ENCODE results near the gene REPS2.

The REPS2 gene

DNA sequence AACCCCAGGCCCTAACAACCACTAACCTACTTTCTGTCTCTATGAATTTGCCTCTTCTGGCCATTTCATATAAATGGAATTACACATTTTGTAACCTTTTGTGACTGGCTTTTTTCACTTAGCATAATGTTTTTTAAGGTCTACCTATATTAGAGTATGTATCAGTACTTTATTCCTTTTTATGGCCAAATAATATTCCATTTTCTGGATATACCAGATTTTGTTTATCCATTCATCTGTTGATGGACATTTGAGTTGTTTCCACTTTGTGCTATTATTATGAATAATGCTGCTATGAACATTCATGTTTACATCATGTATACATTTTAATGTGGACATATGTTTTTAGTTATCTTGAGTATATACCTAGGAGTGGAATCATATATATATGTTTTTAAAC, 35.5 kb downstream of the REPS2 start:
- Histone ChIP-seq H2BK5ac (ENCODE audit: low read length) (no peak overlapping the region), H2AFZ (ENCODE audit: low read length) (no peak overlapping the region), H3K4me3 (ENCODE audit: low read length in 2 of 2) (no peak overlapping the region), H2AK5ac (ENCODE audit: low read depth, low read length) (no peak overlapping the region), H3K4me1 (ENCODE audit: control insufficient read depth in 2 of 2, insufficient read depth in 1 of 2, low read depth in 1 of 2, low read length in 2 of 2) (no peaks in the 10 kb centered on the region), H3K4ac (ENCODE audit: low read length) (no peak overlapping the region), H3K27me3 (ENCODE audit: control insufficient read depth in 3 of 3, insufficient read depth in 3 of 3, low read depth in 1 of 3, low read length in 3 of 3) (peaks cover 0 to 22% (median 0%) of the 10 kb centered on the region in 3 experiments), H3K23ac (ENCODE audit: low read depth, low read length, poor library complexity) (no peak overlapping the region), H3K14ac (ENCODE audit: low read length) (no peak overlapping the region), H4K91ac (ENCODE audit: low read depth, low read length, poor library complexity) (no peak overlapping the region), H3K9me3 (replicated peaks in 1 of 2; ENCODE audit: control insufficient read depth in 2 of 2, insufficient read depth in 1 of 2, low read depth in 1 of 2, low read length in 2 of 2) (no peaks in the 10 kb centered on the region), H2BK120ac (ENCODE audit: low read depth, low read length) (no peak overlapping the region), H3K27ac (replicated peaks; ENCODE audit: low read length) (no peak overlapping the region), H3K36me3 (replicated peaks in 1 of 2; ENCODE audit: control insufficient read depth in 2 of 2, insufficient read depth in 2 of 2, low read length in 2 of 2) (no peaks in the 10 kb centered on the region), H3K79me1 (ENCODE audit: low read depth, low read length) (no peaks in the 10 kb centered on the region), H3K9ac (ENCODE audit: low read depth, low read length, poor library complexity) (no peak overlapping the region), H4K8ac (ENCODE audit: low read depth, low read length) (no peak overlapping the region), H2BK15ac (ENCODE audit: low read length) (no peak overlapping the region), H3K18ac (ENCODE audit: low read length) (no peak overlapping the region), H2BK12ac (ENCODE audit: low read length) (no peak overlapping the region), H3K4me2 (ENCODE audit: insufficient read depth, low read length, poor library complexity, severe bottlenecking) (no peak overlapping the region)
- DNase-seq (ENCODE audit: low spot score): no peak

DNA sequence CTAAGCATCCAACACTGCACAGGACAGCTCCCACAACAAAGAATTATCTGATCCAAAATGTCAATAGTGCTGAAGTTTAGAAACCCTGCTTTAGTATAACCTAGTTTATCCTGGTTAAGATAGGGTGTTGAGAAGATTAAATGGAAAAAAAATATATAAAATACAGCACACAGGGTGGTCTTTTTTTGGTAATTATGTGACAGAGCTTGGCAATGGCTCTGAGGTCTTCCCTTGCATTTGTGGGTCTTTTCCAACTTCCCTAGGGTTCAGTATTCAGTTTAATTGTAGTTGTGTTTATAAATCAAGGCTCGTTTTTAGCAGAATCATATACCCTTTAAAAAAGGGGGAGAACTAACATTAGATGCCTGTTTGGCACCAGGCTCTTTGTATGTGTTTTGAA, 36.6 kb downstream of the REPS2 start:
- H3K36me3 ChIP-seq (replicated peaks in 1 of 2; ENCODE audit: control insufficient read depth in 2 of 2, insufficient read depth in 2 of 2, low read length in 2 of 2): no peaks in the 10 kb centered on the region
- no peaks in the 10 kb centered on the region for H3K4me1 ChIP-seq (ENCODE audit: control insufficient read depth in 2 of 2, insufficient read depth in 1 of 2, low read depth in 1 of 2, low read length in 2 of 2)
- H3K23ac ChIP-seq (ENCODE audit: low read depth, low read length, poor library complexity): no peak overlapping the region
- H3K4me2 ChIP-seq (ENCODE audit: insufficient read depth, low read length, poor library complexity, severe bottlenecking): no peak overlapping the region
- no peak overlapping the region for H4K91ac ChIP-seq (ENCODE audit: low read depth, low read length, poor library complexity)
- no peak overlapping the region for H2BK15ac ChIP-seq (ENCODE audit: low read length)
- H2BK12ac ChIP-seq (ENCODE audit: low read length): no peak overlapping the region
- no peak overlapping the region for H3K18ac ChIP-seq (ENCODE audit: low read length)
- no peak overlapping the region for H2BK5ac ChIP-seq (ENCODE audit: low read length)
- no peak overlapping the region for H2BK120ac ChIP-seq (ENCODE audit: low read depth, low read length)
- no peak overlapping the region for H2AK5ac ChIP-seq (ENCODE audit: low read depth, low read length)
- H3K79me1 ChIP-seq (ENCODE audit: low read depth, low read length): no peaks in the 10 kb centered on the region
- no peaks in the 10 kb centered on the region for H3K9me3 ChIP-seq (replicated peaks in 1 of 2; ENCODE audit: control insufficient read depth in 2 of 2, insufficient read depth in 1 of 2, low read depth in 1 of 2, low read length in 2 of 2)
- no peak for DNase-seq (ENCODE audit: low spot score)
- H3K27ac ChIP-seq (replicated peaks; ENCODE audit: low read length): no peak overlapping the region
- peaks cover 0 to 22% (median 0%) of the 10 kb centered on the region in 3 experiments for H3K27me3 ChIP-seq (ENCODE audit: control insufficient read depth in 3 of 3, insufficient read depth in 3 of 3, low read depth in 1 of 3, low read length in 3 of 3)
- H3K4me3 ChIP-seq (ENCODE audit: low read length in 2 of 2): no peak overlapping the region
- H4K8ac ChIP-seq (ENCODE audit: low read depth, low read length): no peak overlapping the region
- no peak overlapping the region for H3K14ac ChIP-seq (ENCODE audit: low read length)
- no CpG with 5 or more reads among the region's 1 CpG for whole genome bisulfite sequencing, 2 donors (ENCODE audit: extremely low coverage in 2 of 2, insufficient read length in 2 of 2, insufficient replicate concordance in 1 of 2)
- H2AFZ ChIP-seq (ENCODE audit: low read length): no peak overlapping the region
- no peak overlapping the region for H3K9ac ChIP-seq (ENCODE audit: low read depth, low read length, poor library complexity)
- no peak overlapping the region for H3K4ac ChIP-seq (ENCODE audit: low read length)

DNA sequence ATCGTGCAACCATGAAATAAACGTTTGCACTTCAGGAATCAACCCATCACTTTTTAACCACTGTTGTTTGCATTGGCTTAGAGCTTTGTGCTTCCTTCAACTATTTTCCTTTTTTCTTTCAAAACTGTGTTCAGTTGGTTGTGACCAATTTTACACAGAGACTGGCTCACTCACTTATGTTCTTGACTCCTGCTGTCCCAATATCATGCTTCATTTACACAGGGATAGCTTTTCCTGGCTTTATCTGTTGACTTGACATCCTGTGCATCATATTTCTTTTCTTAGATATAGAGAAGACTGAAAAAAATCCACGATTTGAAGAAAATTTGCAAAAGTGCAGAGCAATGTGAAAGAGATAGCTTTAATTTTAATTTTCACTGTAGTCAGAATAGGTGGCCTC, 38.8 kb downstream of the REPS2 start:
- no peak overlapping the region for H3K14ac ChIP-seq (ENCODE audit: low read length)
- H3K27me3 ChIP-seq (ENCODE audit: control insufficient read depth in 3 of 3, insufficient read depth in 3 of 3, low read depth in 1 of 3, low read length in 3 of 3): peaks cover 0 to 12% (median 0%) of the 10 kb centered on the region in 3 experiments
- H3K4me1 ChIP-seq (ENCODE audit: control insufficient read depth in 2 of 2, insufficient read depth in 1 of 2, low read depth in 1 of 2, low read length in 2 of 2): no peaks in the 10 kb centered on the region
- no peaks in the 10 kb centered on the region for H3K36me3 ChIP-seq (replicated peaks in 1 of 2; ENCODE audit: control insufficient read depth in 2 of 2, insufficient read depth in 2 of 2, low read length in 2 of 2)
- no CpG with 5 or more reads among the region's 3 CpGs for WGBS, 2 donors (ENCODE audit: extremely low coverage in 2 of 2, insufficient read length in 2 of 2, insufficient replicate concordance in 1 of 2)
- no peak overlapping the region for H2BK12ac ChIP-seq (ENCODE audit: low read length)
- H4K8ac ChIP-seq (ENCODE audit: low read depth, low read length): no peak overlapping the region
- no peak overlapping the region for H4K91ac ChIP-seq (ENCODE audit: low read depth, low read length, poor library complexity)
- no peak overlapping the region for H2AFZ ChIP-seq (ENCODE audit: low read length)
- no peaks in the 10 kb centered on the region for H3K79me1 ChIP-seq (ENCODE audit: low read depth, low read length)
- H3K4ac ChIP-seq (ENCODE audit: low read length): no peak overlapping the region
- H2AK5ac ChIP-seq (ENCODE audit: low read depth, low read length): no peak overlapping the region
- no peak overlapping the region for H3K4me3 ChIP-seq (ENCODE audit: low read length in 2 of 2)
- H3K18ac ChIP-seq (ENCODE audit: low read length): no peak overlapping the region
- no peaks in the 10 kb centered on the region for H3K9me3 ChIP-seq (replicated peaks in 1 of 2; ENCODE audit: control insufficient read depth in 2 of 2, insufficient read depth in 1 of 2, low read depth in 1 of 2, low read length in 2 of 2)
- no peak overlapping the region for H3K23ac ChIP-seq (ENCODE audit: low read depth, low read length, poor library complexity)
- no peak for DNase-seq (ENCODE audit: low spot score)
- H3K27ac ChIP-seq (replicated peaks; ENCODE audit: low read length): no peak overlapping the region
- H2BK120ac ChIP-seq (ENCODE audit: low read depth, low read length): no peak overlapping the region
- no peak overlapping the region for H3K9ac ChIP-seq (ENCODE audit: low read depth, low read length, poor library complexity)
- H2BK5ac ChIP-seq (ENCODE audit: low read length): no peak overlapping the region
- no peak overlapping the region for H3K4me2 ChIP-seq (ENCODE audit: insufficient read depth, low read length, poor library complexity, severe bottlenecking)
- no peak overlapping the region for H2BK15ac ChIP-seq (ENCODE audit: low read length)

DNA sequence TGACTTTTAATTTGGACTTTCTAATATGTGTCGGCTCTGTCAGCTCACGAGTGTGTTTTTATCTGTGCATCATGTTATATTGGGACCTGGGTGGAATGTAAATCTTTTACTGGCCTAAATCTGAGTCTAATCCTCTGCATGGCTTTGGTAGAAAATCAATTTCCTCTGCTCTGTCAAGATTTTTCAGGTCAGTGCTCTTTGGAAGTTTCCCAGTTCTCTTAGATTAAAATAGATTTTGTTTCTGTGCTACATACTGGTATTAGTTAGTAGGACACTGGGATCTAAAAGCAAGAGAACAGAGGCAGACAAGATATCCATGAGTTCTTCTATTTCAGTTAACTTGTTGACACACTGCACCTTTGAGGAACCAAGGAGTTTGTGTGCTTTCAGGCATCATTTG, 39.7 kb downstream of the REPS2 start:
- Histone ChIP-seq H3K4me3 (ENCODE audit: low read length in 2 of 2) (no peak overlapping the region), H3K4me1 (ENCODE audit: control insufficient read depth in 2 of 2, insufficient read depth in 1 of 2, low read depth in 1 of 2, low read length in 2 of 2) (no peaks in the 10 kb centered on the region), H4K91ac (ENCODE audit: low read depth, low read length, poor library complexity) (no peak overlapping the region), H3K27ac (replicated peaks; ENCODE audit: low read length) (no peak overlapping the region), H3K4ac (ENCODE audit: low read length) (no peak overlapping the region), H3K18ac (ENCODE audit: low read length) (no peak overlapping the region), H3K4me2 (ENCODE audit: insufficient read depth, low read length, poor library complexity, severe bottlenecking) (no peak overlapping the region), H2AK5ac (ENCODE audit: low read depth, low read length) (no peak overlapping the region), H4K8ac (ENCODE audit: low read depth, low read length) (no peak overlapping the region), H3K23ac (ENCODE audit: low read depth, low read length, poor library complexity) (no peak overlapping the region), H3K14ac (ENCODE audit: low read length) (no peak overlapping the region), H2BK5ac (ENCODE audit: low read length) (no peak overlapping the region), H2BK15ac (ENCODE audit: low read length) (no peak overlapping the region), H2BK120ac (ENCODE audit: low read depth, low read length) (no peak overlapping the region), H3K9ac (ENCODE audit: low read depth, low read length, poor library complexity) (no peak overlapping the region), H3K27me3 (ENCODE audit: control insufficient read depth in 3 of 3, insufficient read depth in 3 of 3, low read depth in 1 of 3, low read length in 3 of 3) (peaks cover 0 to 12% (median 0%) of the 10 kb centered on the region in 3 experiments), H3K36me3 (replicated peaks in 1 of 2; ENCODE audit: control insufficient read depth in 2 of 2, insufficient read depth in 2 of 2, low read length in 2 of 2) (no peaks in the 10 kb centered on the region), H3K79me1 (ENCODE audit: low read depth, low read length) (no peaks in the 10 kb centered on the region), H3K9me3 (replicated peaks in 1 of 2; ENCODE audit: control insufficient read depth in 2 of 2, insufficient read depth in 1 of 2, low read depth in 1 of 2, low read length in 2 of 2) (no peaks in the 10 kb centered on the region), H2AFZ (ENCODE audit: low read length) (no peak overlapping the region), H2BK12ac (ENCODE audit: low read length) (no peak overlapping the region)
- WGBS, 2 donors (ENCODE audit: extremely low coverage in 2 of 2, insufficient read length in 2 of 2, insufficient replicate concordance in 1 of 2): no CpG with 5 or more reads among the region's 2 CpGs
- DNase-seq (ENCODE audit: low spot score): no peak
